Coronary artery (tissue), 2 donors: ENCODE data around the gene SPECC1L.

Experiments
- DNase-seq: peaks from one replicate; pipeline ENCODE4 v3.0.0-alpha.2; 2017; ENCODE audit warnings: low spot score
- H3K27ac ChIP-seq, 2 donors: fragments of 200-600 bp; sonication (generic); one replicate each; pipeline ENCODE4 v1.5.1; 2016 to 2019
- H3K4me3 ChIP-seq: fragments of 200-600 bp; sonication (generic); 2 replicates; pipeline ENCODE4 v1.5.1; 2016; ENCODE audit warnings: mild to moderate bottlenecking, moderate library complexity
- CTCF ChIP-seq: fragments of 200-600 bp; sonication (generic); IDR thresholded peaks from one replicate; pipeline ENCODE4 v1.5.1; 2019; ENCODE audit warnings: antibody characterized with exemption

Gene SPECC1L

DNA sequence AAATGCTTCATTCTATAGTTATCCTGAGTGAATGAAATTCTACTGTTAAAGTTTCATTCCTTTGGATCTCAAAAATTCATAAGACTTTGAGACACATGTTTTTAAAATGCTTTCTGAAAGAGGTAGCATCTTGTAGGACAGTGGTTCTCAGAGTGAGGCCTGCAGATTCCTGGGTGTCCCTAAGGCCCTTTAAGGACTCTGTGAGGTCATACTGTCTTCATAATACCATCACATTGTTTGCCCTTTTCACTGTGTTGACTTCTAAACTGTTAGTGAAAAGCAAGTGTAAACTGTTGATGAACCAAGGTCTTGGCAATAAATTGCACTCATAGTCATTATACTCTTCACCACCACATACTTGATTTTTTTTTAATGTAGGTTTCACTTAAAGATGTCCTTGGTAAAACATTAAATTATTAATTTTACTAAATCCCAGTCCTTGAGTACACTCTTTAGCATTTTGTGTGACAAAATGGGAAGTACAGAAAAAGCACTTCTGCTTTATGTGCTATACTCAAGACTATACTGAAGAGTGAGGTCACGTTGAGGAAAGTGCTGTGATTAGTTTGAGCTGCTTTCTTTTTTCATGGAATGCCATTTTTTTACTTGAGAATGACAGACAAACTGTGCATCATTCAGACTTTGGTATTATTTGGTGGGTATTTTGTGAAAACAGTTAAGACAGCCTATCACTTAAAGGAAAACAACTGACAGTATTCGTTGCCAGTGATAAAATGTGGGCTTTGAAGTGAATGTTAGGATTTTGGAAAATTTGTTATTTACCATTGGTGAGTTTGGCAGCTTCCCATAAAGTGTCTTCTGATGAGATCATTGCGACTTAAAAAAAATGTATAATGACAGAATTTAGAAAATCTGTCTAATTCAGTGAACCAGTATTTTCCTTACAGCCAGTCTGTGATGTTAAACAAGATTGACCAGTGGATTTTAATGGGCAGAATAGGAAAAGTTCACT, 61.1 kb downstream of the SPECC1L start:
- TF ChIP-seq CTCF, result no peak
- H3K27ac ChIP-seq, result no peak overlapping the region
- no peak for DNase-seq
- H3K4me3 ChIP-seq, result no peak overlapping the region

DNA sequence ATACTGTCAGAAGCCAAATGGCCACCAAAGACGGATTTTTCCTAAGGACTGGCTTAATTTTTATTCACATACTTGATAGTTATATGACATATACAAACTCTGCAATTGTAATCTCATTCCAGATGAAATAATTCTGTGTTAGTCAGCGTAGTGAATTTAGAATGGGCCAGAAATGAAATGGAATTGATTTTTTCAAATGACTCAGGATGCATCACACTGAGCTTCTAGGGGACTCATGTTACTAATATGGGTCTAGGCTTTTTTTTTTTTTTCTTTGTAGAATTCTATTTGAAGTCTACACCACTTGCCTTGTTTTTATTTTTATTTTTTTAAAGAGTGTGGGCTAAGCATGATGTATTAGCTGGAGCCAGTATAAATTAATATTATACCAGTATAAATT, 62.7 kb downstream of the SPECC1L start:
- H3K4me3 ChIP-seq, result no peak overlapping the region
- no peak overlapping the region for H3K27ac ChIP-seq
- TF ChIP-seq CTCF, result no peak
- no peak for DNase-seq

DNA sequence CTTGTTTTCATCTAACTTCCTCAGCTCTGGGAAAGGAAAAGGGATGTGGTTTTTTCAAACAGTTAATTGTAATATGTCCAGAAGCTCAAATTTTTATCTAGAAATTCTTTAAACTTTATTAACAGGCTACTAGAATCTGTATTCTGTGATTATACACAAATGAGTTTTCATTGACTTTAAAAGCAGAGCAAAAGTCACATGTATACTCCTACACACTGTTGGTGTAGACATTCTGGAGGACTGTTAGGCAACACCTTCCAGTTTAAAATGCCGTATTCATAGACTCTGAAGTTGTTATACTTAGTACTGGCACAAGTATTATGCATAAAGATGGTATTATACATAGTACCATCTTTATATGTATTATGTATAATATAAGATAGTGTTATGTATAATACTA, 64.9 kb downstream of the SPECC1L start:
- no peak for TF ChIP-seq CTCF
- no peak overlapping the region for H3K27ac ChIP-seq
- DNase-seq, result no peak
- no peak overlapping the region for H3K4me3 ChIP-seq

DNA sequence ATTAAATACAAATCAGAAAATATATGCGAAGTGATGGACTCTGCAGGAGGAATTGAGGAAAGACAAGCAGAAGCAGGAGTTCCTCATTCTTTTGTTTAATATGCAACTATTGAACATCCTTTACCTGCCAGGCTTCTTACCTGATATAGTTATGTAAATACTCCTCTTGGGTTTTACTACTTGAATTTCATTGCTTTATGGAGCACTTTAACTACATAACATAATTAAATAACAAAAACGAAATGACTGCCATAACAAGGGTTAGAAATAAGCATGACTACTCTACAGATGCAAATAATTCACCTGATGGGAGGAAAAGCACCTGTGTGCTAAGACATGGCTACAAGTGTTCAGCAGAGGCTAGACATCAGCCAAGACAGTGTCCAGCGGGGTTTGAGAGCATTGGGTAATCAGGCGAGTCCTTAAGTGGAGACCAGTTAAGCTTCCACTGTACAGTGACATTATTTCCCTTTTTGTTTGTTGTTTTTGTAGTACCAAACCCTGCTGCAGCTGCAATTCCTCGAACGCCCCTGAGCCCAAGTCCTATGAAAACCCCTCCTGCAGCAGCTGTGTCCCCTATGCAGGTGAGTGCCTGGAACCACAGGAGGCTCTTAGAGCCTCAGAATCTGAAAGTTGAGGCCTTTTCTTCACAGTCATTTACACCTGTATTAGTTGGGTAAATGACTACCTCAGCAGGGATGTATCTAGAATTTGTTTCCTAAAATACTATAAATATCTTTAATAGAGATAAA, 67.4 kb downstream of the SPECC1L start:
- DNase-seq, result no peak
- no peak for TF ChIP-seq CTCF
- H3K4me3 ChIP-seq, result no peak overlapping the region
- H3K27ac ChIP-seq, result no peak overlapping the region

GRCh38 chr22:24338726-24339451, 68.3 kb downstream of the SPECC1L start:
- TF ChIP-seq CTCF, result no peak
- Histone ChIP-seq H3K27ac (peak overlapping the region in 1 of 2 donors; percentile 1), H3K4me3 (no peak overlapping the region)
- no peak for DNase-seq

DNA sequence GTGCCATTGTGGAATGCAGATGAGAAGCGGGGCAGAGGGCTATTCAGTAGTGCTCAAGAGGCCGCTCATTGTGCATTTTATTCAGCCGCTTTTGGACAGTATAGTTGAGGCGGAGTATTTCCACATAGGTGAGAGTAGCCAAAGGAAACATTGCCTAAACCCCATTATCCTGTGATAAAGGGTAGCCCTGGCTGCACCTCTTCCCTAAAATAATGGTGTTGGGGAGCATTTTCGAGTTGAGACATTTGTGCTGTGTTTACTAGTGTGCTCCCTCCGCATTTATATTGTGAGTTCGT, 68.8 kb downstream of the SPECC1L start:
- Histone ChIP-seq H3K4me3 (no peak overlapping the region), H3K27ac (peak overlapping the region in 1 of 2 donors; percentile 1)
- TF ChIP-seq CTCF, result no peak
- DNase-seq, result no peak
